Measurements from ENCODE around the gene MAFB. TPM values are rescaled to one million over a fixed set of nuclear protein-coding genes. Genes with fewer than 3 reads are reported as not detected.

MAFB gene
- total and polyA plus RNA-seq, 4 donors, result 9.7 to 12.9 (median 11.4) TPM

DNA sequence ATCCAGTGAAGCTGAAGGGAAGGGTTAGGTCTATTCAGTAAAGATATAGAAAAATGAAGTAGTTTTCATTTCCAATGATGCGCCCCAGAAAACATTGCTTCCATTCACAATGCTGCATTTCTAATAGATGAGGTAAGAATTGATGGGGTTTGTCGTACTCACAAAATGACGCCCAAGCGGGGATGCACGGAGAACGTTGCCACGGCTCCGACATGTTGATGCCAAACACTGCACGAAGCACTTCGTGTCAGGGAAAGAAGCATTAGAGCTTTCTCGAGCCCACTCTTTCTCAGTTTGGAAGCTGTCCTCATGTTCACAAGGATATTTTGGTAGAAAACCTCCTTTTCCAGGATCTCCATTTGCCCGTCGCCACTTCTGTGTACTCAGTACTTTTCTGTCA is 21.6 kb upstream of the MAFB start:
- no peaks in the 10 kb centered on the region for H3K9me3 ChIP-seq (ENCODE audit: control insufficient read depth in 4 of 4, low read length in 3 of 4)
- no peak overlapping the region for H3K27ac ChIP-seq (ENCODE audit: low read depth in 1 of 2, low read length in 2 of 2)
- DNase-seq (ENCODE audit: low spot score), result no peak
- no peak overlapping the region for H3K9ac ChIP-seq (ENCODE audit: low read depth in 1 of 2, low read length in 2 of 2)
- no peaks in the 10 kb centered on the region for H3K36me3 ChIP-seq (ENCODE audit: control insufficient read depth in 4 of 4, insufficient read depth in 3 of 4, low read depth in 1 of 4, low read length in 3 of 4)
- peaks cover 0 to 6% (median 2%) of the 10 kb centered on the region in 4 donors for H3K27me3 ChIP-seq (ENCODE audit: control insufficient read depth in 4 of 4, insufficient read depth in 4 of 4, low read length in 3 of 4)
- H3K4me1 ChIP-seq (ENCODE audit: control insufficient read depth in 4 of 4, insufficient read depth in 4 of 4, low read length in 3 of 4), result no peaks in the 10 kb centered on the region
- TF ChIP-seq RXRA (IDR thresholded peaks at IDR 0.05), result no peak
- no peak for TF ChIP-seq HNF4A (conservative IDR thresholded peaks at IDR 0.05)
- TF ChIP-seq FOXA1 (IDR thresholded peaks at IDR 0.05), result no peak
- no peak for TF ChIP-seq RAD21 (IDR thresholded peaks at IDR 0.05)
- H3K4me3 ChIP-seq (ENCODE audit: low read depth in 1 of 3, low read length in 3 of 3), result no peak overlapping the region
- WGBS, result 88% methylated on average over 13 of the region's 13 CpGs

DNA sequence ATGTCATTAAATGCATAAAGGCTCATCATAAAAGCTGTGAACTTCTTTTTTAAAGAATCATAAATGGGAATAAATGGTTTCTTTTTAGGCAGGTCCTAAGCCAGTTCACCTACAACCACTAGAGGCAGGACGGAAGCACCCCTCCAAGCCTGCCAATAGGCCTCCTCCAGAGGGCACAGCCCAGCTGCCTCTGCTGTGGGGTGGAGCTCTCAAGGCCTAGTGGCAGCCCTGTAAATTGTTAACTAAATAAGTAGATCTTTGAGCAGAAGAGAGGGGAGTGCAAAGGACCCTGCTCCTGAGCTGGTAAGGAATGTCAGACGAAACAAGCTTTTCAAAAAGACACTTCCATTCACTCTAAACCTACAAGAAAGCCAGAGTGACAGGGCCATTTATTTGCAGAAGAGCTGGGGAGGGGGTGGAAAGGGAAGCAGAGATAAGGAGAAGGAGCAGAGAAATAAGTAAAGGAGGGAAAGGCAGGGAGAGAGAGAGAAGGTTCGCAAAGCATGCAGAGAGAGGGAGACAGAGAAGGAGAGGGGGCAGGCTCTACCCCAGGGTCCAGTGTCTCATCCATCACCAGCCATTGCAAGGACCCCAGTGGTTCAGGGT is 18.0 kb upstream of the MAFB start:
- no peak for DNase-seq (ENCODE audit: low spot score)
- no peaks in the 10 kb centered on the region for H3K4me1 ChIP-seq (ENCODE audit: control insufficient read depth in 4 of 4, insufficient read depth in 4 of 4, low read length in 3 of 4)
- no peaks in the 10 kb centered on the region for H3K36me3 ChIP-seq (ENCODE audit: control insufficient read depth in 4 of 4, insufficient read depth in 3 of 4, low read depth in 1 of 4, low read length in 3 of 4)
- H3K9me3 ChIP-seq (ENCODE audit: control insufficient read depth in 4 of 4, low read length in 3 of 4), result no peaks in the 10 kb centered on the region
- H3K27me3 ChIP-seq (ENCODE audit: control insufficient read depth in 4 of 4, insufficient read depth in 4 of 4, low read length in 3 of 4), result peaks cover 0 to 5% (median 1%) of the 10 kb centered on the region in 4 donors
- TF ChIP-seq RAD21 (IDR thresholded peaks at IDR 0.05), result peak in 1 of 2 donors; percentile 52
- TF ChIP-seq RXRA (IDR thresholded peaks at IDR 0.05), result no peak
- peak; percentile 14 for TF ChIP-seq CTCF (IDR thresholded peaks at IDR 0.05; ENCODE audit: low read depth, low read length, missing input control)
- H3K27ac ChIP-seq (ENCODE audit: low read depth in 1 of 2, low read length in 2 of 2), result no peak overlapping the region
- H3K9ac ChIP-seq (ENCODE audit: low read depth in 1 of 2, low read length in 2 of 2), result no peak overlapping the region
- WGBS, result 59% methylated on average over 3 of the region's 3 CpGs
- H3K4me3 ChIP-seq (ENCODE audit: low read depth in 1 of 3, low read length in 3 of 3), result no peak overlapping the region

DNA sequence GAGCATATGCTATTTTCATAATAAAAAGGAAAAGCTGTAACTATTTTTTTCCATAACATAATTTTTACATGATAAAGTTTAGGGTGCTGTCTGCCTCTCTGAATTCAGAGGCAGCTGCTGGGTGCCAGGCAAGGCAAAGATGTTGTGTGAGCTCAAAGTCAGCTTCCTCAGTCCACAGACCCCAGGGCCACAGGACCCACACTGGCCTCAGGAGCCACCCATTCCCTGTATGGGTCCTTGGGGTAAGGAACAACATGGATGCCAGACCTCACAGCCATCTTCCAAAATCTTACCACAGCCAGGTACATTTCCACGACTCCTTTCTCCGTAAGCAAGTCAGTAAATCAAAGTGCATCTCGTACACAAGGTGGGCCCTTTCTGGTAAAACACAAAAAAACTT is 16.4 kb upstream of the MAFB start:
- no peak for TF ChIP-seq ZBTB33 (IDR thresholded peaks at IDR 0.05)
- no peaks in the 10 kb centered on the region for H3K9me3 ChIP-seq (ENCODE audit: control insufficient read depth in 4 of 4, low read length in 3 of 4)
- H3K36me3 ChIP-seq (ENCODE audit: control insufficient read depth in 4 of 4, insufficient read depth in 3 of 4, low read depth in 1 of 4, low read length in 3 of 4), result no peaks in the 10 kb centered on the region
- H3K9ac ChIP-seq (ENCODE audit: low read depth in 1 of 2, low read length in 2 of 2), result no peak overlapping the region
- H3K27ac ChIP-seq (ENCODE audit: low read depth in 1 of 2, low read length in 2 of 2), result no peak overlapping the region
- no peaks in the 10 kb centered on the region for H3K4me1 ChIP-seq (ENCODE audit: control insufficient read depth in 4 of 4, insufficient read depth in 4 of 4, low read length in 3 of 4)
- H3K4me3 ChIP-seq (ENCODE audit: low read depth in 1 of 3, low read length in 3 of 3), result no peak overlapping the region
- no peaks in the 10 kb centered on the region for H3K27me3 ChIP-seq (ENCODE audit: control insufficient read depth in 4 of 4, insufficient read depth in 4 of 4, low read length in 3 of 4)
- no peak for DNase-seq (ENCODE audit: low spot score)
- WGBS, result 91% methylated on average over 3 of the region's 3 CpGs

GRCh38 chr20:40704828-40705227 is 15.8 kb upstream of the MAFB start:
- no peak for TF ChIP-seq HNF4G (IDR thresholded peaks at IDR 0.05)
- no peak for TF ChIP-seq FOXA1 (IDR thresholded peaks at IDR 0.05)
- TF ChIP-seq REST (IDR thresholded peaks at IDR 0.05), result no peak
- no peak for TF ChIP-seq FOXA2 (IDR thresholded peaks at IDR 0.05)
- TF ChIP-seq JUND (IDR thresholded peaks at IDR 0.05), result no peak
- TF ChIP-seq, protein P1, sequence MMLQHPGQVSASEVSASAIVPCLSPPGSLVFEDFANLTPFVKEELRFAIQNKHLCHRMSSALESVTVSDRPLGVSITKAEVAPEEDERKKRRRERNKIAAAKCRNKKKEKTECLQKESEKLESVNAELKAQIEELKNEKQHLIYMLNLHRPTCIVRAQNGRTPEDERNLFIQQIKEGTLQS (IDR thresholded peaks at IDR 0.05), result no peak
- no peak for TF ChIP-seq GABPA (IDR thresholded peaks at IDR 0.05 in 1 of 2, conservative IDR thresholded peaks at IDR 0.05 in 1 of 2)
- TF ChIP-seq RAD21 (IDR thresholded peaks at IDR 0.05), result no peak
- TF ChIP-seq EGR1 (IDR thresholded peaks at IDR 0.05; ENCODE audit: low read depth in 2 of 2), result no peak
- H3K27ac ChIP-seq (ENCODE audit: low read depth in 1 of 2, low read length in 2 of 2), result no peak overlapping the region
- no peak for DNase-seq (ENCODE audit: low spot score)
- WGBS, result 73% methylated on average over 4 of the region's 4 CpGs
- H3K4me1 ChIP-seq (ENCODE audit: control insufficient read depth in 4 of 4, insufficient read depth in 4 of 4, low read length in 3 of 4), result no peaks in the 10 kb centered on the region
- H3K9ac ChIP-seq (ENCODE audit: low read depth in 1 of 2, low read length in 2 of 2), result no peak overlapping the region
- no peaks in the 10 kb centered on the region for H3K27me3 ChIP-seq (ENCODE audit: control insufficient read depth in 4 of 4, insufficient read depth in 4 of 4, low read length in 3 of 4)
- no peak overlapping the region for H3K4me3 ChIP-seq (ENCODE audit: low read depth in 1 of 3, low read length in 3 of 3)
- H3K9me3 ChIP-seq (ENCODE audit: control insufficient read depth in 4 of 4, low read length in 3 of 4), result no peaks in the 10 kb centered on the region
- no peaks in the 10 kb centered on the region for H3K36me3 ChIP-seq (ENCODE audit: control insufficient read depth in 4 of 4, insufficient read depth in 3 of 4, low read depth in 1 of 4, low read length in 3 of 4)

Measured in liver (tissue), 9 donors.